GM19438 (cell line): ENCODE data around the gene PTPN12.

ENCODE experiments used
- ATAC-seq: cut with Tn5 transposase; IDR thresholded peaks from one replicate; pipeline ENCODE4 v1.9.1; 2021; ENCODE audit warnings: low read depth; ENCODE audit not compliant: unreplicated experiment

Gene PTPN12

DNA sequence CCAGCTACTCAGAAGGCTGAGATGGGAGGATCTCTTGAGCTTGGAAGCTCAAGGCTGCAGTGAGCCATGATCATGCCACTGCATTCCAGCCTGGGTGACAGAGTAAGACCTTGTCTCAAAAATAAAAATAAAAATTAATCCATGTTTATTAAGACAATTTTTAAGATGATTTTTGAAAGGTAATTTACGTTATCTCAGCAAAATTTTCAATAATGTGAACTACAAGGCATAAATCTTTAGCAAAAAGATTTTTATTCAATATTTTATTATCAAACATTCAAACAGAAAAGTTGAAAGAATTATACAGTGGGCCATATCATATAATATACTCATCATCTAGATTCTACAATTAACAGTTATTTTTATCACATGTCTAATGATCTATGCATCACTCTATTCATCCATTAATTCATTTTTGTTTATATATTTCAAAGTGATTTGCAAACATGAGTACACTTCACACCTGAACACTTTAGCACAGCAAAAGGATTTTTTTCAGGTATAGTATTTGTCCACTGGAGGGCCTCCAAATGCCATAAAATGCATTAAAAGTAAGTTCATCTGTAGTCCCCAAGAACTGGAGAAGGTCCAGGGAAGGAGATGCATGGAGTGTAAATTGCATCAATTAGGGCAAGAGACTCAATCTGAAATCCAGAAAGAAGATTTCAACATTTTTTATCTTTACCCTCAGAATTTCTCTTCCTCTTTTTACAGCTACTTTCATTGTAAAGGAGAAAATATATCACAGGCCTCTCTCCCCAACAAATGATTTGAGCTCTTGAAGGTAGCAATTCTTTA, 120.5 kb downstream of the PTPN12 start:
- peak; percentile 80 for ATAC-seq

- ATAC-seq = no peak
Observed at GRCh38 chr7:77658928-77659327, 121.8 kb downstream of the PTPN12 start.

DNA sequence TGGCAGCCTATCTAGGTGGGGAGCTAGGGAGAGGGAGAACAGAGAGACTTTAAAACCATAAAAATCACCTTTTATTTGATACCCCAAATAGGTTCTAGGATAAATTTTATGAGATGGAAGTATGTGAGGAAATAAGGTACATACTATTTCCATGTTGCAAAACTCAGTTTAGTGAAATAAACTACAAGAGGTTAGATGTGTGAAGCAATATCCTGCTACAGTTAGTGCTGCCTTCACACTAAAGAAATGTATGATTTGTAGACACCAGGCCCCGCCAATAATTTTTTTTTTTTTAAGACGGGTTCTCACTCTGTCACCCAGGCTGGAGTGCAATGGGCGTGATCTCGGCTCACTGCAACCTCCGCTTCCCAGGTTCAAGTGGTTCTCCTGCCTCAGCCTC, 124.7 kb downstream of the PTPN12 start:
- no peak for ATAC-seq

DNA sequence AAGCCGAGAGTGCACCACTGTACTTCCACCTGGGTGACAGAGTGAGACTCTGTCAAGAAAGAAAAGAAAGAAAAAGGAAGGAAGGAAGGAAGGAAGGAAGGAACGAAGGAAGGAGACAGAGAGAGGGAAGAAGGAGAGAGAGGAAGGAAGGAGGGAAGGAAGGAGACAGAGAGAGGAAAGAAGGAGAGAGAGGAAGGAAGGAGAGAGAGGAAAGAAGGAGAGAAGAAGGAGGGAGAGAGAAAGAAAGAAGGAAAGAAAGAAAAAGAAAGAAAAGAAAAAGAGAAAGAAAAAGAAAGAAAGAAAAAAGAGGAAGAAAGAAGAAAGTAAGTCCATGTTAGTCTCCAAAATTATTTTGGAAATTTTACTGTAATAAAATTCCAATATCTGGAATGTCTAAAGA, 125.8 kb downstream of the PTPN12 start:
- ATAC-seq = no peak

DNA sequence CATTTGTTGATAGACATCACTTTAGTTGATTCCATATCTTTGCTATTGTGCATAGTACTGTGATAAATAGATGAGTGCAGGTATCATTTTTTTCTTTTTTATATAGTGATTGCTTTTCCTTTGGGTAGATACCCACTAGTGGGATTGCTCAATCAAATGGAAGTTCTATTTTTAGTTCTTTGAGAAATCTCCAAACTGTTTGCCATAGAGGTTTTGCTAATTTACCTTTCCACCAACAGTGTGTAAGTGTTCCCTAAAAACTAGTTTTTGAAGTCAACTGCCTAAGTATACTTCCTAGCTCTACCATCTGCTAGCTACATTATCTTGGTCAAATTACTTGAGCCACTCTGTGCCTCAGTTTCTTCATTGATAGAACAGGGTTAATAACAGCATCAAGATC, 127.6 kb downstream of the PTPN12 start:
- ATAC-seq = no peak

DNA sequence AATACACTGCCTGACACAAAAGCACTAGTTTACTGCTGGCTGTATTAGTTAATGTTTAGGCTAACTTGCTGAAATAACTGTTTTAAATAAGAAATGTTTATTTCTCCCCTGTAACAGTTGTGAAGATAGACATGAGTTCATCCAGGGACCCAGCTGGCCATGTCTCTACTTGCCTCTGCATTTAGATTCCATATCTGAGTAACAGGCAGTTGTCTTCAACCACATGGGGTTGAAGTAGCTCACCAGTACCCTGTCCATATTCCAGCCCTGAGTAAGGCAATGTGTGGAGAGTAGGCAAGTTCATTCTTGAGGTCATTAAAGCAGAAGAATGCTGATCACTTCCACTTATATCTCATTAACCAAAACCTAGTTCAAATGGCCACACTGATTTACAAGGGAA, 128.1 kb downstream of the PTPN12 start:
- ATAC-seq = no peak

- ATAC-seq = no peak
Observed at GRCh38 chr7:77667459-77668086, 130.5 kb downstream of the PTPN12 start.

GRCh38 chr7:77674878-77675277, 137.8 kb downstream of the PTPN12 start:
- no peak for ATAC-seq

GRCh38 chr7:77679608-77680007, 142.5 kb downstream of the PTPN12 start:
- ATAC-seq = no peak

- ATAC-seq = no peak
Observed at GRCh38 chr7:77680266-77680665, 143.2 kb downstream of the PTPN12 start.

DNA sequence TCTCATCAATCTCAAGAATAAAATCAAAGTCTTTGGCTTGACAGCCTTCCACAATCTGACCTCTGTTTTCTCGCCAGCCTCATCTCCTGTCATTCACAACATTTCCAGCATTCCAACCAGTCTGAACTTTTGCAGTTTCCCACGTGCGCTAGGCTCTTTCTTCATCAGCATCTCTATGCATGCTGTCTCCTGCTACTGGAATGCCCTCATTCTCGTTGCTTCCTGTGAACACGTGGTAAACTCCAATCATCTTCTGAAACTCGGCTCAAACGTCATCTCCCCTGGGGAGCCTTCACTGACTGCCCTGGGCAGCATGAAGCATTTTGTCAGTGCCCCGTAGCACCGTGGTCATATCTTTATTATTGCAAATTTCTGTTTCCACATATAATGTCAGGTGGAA, 146.9 kb downstream of the PTPN12 start:
- ATAC-seq = no peak

DNA sequence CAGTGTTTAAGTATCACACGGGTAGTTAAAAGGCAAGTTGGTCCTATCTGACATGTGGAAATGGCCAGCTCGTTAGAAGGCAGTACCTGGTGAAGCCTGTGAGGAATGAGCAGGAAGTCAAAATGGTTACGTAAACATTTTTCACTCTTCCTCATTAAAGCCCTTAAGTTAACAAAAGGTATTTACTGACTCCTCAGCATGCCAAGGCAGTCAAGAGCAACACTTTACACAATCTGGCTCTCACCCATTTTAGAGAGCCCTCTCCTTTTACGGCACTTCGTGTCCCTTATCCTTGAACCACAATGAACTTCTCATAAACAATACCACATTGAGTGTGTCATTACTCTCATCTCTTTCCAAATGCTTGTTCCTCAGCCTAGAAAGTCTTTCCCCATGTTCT, 148.1 kb downstream of the PTPN12 start:
- no peak for ATAC-seq

GRCh38 chr7:77687100-77687746, 150.1 kb downstream of the PTPN12 start:
- no peak for ATAC-seq

GRCh38 chr7:77687747-77688144, 150.7 kb downstream of the PTPN12 start:
- no peak for ATAC-seq
